GM19099 (cell line): ENCODE data around the gene MICALL1.

Experiments used
- POLR2A ChIP-seq: IDR thresholded peaks from 3 replicates; pipeline ENCODE4 v1.6.1; 2011; ENCODE audit warnings: low read depth; ENCODE audit not compliant: insufficient read length; ENCODE audit errors: extremely low read depth

Gene MICALL1

GRCh38 chr22:37982938-37983859, 77.1 kb downstream of the MICALL1 start:
- TF ChIP-seq POLR2A = no peak

- TF ChIP-seq POLR2A = no peak
Observed at GRCh38 chr22:37983860-37984791, 78.0 kb downstream of the MICALL1 start, which contains the start of gene SOX10. Gene SOX10, minus strand, starts transcription at chr22:37984555. Its CDS starts 771 bp downstream, at chr22:37983784.

GRCh38 chr22:37985050-37985585, 79.0 kb downstream of the MICALL1 start:
- no peak for TF ChIP-seq POLR2A

- no peak for TF ChIP-seq POLR2A
Observed at GRCh38 chr22:37985751-37986281, 79.7 kb downstream of the MICALL1 start.

- TF ChIP-seq POLR2A = no peak
Observed at GRCh38 chr22:37986371-37986770, 80.3 kb downstream of the MICALL1 start.

GRCh38 chr22:37989146-37990045, 83.3 kb downstream of the MICALL1 start:
- TF ChIP-seq POLR2A = no peak

- TF ChIP-seq POLR2A = no peak
Observed at GRCh38 chr22:37990301-37990700, 84.2 kb downstream of the MICALL1 start.

GRCh38 chr22:37990862-37991261, 84.8 kb downstream of the MICALL1 start:
- TF ChIP-seq POLR2A = no peak

GRCh38 chr22:37991731-37992442, 85.8 kb downstream of the MICALL1 start:
- no peak for TF ChIP-seq POLR2A
